Gastroesophageal sphincter (tissue), 3 donors: ENCODE measurements around the gene PIK3CD.

Experiments used
- CTCF ChIP-seq, 4 experiments: fragments of 200-600 bp in 2 of 4; fragments of 450-650 bp in 2 of 4; sonication (generic) in 1 of 4; IDR thresholded peaks; one replicate each; pipeline ENCODE4 v1.5.1; 2017 to 2019; ENCODE audit warnings: antibody characterized with exemption in 4 of 4, mild to moderate bottlenecking in 2 of 4, moderate library complexity in 2 of 4
- POLR2A ChIP-seq, 2 donors: fragments of 450-650 bp; IDR thresholded peaks; one replicate each; pipeline ENCODE4 v1.6.1; 2017; ENCODE audit warnings: antibody characterized with exemption in 2 of 2, mild to moderate bottlenecking in 2 of 2, moderate library complexity in 1 of 2
- POLR2AphosphoS5 ChIP-seq: sonication (generic); formaldehyde crosslinking; IDR thresholded peaks from one replicate; pipeline ENCODE4 v1.6.1; 2017; ENCODE audit warnings: antibody characterized with exemption

GRCh38 chr1:9655836-9656235 lies 4.3 kb downstream of the PIK3CD start:
- TF ChIP-seq CTCF (IDR thresholded peaks at IDR 0.05) (no peak), POLR2AphosphoS5 (no peak), POLR2A (IDR thresholded peaks at IDR 0.05) (no peak)
